ENCODE measurements around the gene VCP. TPM values are rescaled to one million over a fixed set of nuclear protein-coding genes. Genes with fewer than 3 reads are reported as not detected.
A peak's percentile ranks its signal among the peaks of the same experiment; 100 is the strongest.

Gene VCP
- total and polyA plus RNA-seq, 2 experiments from 2014 or later = 130 to 408 TPM

DNA sequence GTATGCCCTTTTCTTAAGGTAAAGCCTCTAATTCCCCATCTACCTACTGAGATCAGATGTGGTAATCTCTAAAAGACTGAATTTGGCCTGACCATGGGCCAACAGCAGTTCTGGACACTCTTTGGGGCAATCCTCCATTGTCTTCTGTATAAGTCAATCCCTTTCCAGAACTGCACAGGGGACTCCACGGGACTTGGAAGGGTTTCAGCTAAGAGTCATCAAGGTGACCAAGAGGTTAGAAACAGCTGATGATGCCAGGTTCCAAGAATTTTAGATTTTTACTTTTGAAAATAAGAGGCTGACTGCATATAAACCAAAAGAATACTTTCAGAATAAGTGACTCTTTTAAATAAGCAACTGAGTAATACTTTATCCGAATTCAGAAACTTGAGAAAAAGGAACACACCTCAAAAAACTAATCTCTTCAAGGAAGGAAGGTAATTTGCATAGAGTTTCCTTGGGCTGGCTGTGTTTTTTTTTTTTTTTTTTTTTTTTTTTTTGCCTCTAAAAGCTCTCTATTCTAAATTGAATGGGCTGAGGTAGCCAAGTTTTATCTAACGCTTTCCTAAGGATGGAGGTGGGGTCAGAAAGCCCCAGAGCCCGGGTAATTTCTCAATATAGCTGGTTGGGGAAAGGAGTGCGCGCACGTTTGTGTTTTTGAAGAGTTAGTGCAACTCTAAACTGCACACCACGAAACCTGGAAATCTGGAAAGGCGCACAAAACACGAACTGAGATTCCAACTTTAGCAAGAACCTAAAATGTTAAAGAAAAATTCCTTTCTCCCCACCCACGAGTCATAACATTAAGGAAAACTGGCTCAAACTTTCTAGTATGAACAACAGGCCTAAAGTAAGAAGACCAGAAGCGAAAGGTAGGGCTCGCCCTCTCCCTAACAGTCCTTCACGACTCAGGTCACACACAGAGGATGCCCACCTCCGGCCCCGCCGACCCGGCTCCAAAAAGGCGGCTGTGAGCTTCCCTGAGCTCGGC is 1.3 kb downstream of the VCP start:
- Mint-ChIP-seq H3K36me3 (ENCODE audit: low read depth) (peaks cover 80% of the 10 kb centered on the region), H3K4me3 (peak overlapping the region; percentile 98)
- peaks cover 29% of the 10 kb centered on the region for H3K36me3 ChIP-seq (ENCODE audit: insufficient read depth)

More for the DNA sequence above, 1.3 kb downstream of the VCP start:
- ATAC-seq (no peak), DNase-seq (ENCODE audit: low spot score) (no peak)
- Mint-ChIP-seq H3K4me1 (peaks cover 26% of the 10 kb centered on the region), H3K9me3 (0 out of 3 replicates have a peak, but pooled peaks cover 2% of the 10 kb centered on the region), H3K27me3 (ENCODE audit: insufficient read depth, low read depth, poor library complexity) (peaks cover 11% of the 10 kb centered on the region), H3K27ac (peak overlapping the region; percentile 98)
- Histone ChIP-seq H3K27me3 (ENCODE audit: insufficient read depth) (no peaks in the 10 kb centered on the region), H3K27ac (ENCODE audit: low read depth) (peak overlapping the region; percentile 85), H3K4me2 (peak overlapping the region; percentile 96), H3K79me2 (replicated peaks; ENCODE audit: insufficient read depth) (peaks cover 56% of the 10 kb centered on the region), H3F3A (replicated peaks; ENCODE audit: low read depth) (peaks cover 7% of the 10 kb centered on the region), H3K4me1 (ENCODE audit: insufficient read depth) (peaks cover 15% of the 10 kb centered on the region), H2AFZ (no peak overlapping the region), H3K9me2 (ENCODE audit: insufficient read depth) (no peaks in the 10 kb centered on the region), H4K20me1 (replicated peaks; ENCODE audit: insufficient read depth) (peaks cover 51% of the 10 kb centered on the region), H3K4me3 (peak overlapping the region; percentile 99)
- TF ChIP-seq CREB1 (CRISPR knock-in tag; IDR thresholded peaks at IDR 0.05; ENCODE audit: low read depth) (no peak), EZH2 (IDR thresholded peaks at IDR 0.05; ENCODE audit: low read depth, unreplicated experiment) (no peak)
- TF ChIP-seq, protein P1, sequence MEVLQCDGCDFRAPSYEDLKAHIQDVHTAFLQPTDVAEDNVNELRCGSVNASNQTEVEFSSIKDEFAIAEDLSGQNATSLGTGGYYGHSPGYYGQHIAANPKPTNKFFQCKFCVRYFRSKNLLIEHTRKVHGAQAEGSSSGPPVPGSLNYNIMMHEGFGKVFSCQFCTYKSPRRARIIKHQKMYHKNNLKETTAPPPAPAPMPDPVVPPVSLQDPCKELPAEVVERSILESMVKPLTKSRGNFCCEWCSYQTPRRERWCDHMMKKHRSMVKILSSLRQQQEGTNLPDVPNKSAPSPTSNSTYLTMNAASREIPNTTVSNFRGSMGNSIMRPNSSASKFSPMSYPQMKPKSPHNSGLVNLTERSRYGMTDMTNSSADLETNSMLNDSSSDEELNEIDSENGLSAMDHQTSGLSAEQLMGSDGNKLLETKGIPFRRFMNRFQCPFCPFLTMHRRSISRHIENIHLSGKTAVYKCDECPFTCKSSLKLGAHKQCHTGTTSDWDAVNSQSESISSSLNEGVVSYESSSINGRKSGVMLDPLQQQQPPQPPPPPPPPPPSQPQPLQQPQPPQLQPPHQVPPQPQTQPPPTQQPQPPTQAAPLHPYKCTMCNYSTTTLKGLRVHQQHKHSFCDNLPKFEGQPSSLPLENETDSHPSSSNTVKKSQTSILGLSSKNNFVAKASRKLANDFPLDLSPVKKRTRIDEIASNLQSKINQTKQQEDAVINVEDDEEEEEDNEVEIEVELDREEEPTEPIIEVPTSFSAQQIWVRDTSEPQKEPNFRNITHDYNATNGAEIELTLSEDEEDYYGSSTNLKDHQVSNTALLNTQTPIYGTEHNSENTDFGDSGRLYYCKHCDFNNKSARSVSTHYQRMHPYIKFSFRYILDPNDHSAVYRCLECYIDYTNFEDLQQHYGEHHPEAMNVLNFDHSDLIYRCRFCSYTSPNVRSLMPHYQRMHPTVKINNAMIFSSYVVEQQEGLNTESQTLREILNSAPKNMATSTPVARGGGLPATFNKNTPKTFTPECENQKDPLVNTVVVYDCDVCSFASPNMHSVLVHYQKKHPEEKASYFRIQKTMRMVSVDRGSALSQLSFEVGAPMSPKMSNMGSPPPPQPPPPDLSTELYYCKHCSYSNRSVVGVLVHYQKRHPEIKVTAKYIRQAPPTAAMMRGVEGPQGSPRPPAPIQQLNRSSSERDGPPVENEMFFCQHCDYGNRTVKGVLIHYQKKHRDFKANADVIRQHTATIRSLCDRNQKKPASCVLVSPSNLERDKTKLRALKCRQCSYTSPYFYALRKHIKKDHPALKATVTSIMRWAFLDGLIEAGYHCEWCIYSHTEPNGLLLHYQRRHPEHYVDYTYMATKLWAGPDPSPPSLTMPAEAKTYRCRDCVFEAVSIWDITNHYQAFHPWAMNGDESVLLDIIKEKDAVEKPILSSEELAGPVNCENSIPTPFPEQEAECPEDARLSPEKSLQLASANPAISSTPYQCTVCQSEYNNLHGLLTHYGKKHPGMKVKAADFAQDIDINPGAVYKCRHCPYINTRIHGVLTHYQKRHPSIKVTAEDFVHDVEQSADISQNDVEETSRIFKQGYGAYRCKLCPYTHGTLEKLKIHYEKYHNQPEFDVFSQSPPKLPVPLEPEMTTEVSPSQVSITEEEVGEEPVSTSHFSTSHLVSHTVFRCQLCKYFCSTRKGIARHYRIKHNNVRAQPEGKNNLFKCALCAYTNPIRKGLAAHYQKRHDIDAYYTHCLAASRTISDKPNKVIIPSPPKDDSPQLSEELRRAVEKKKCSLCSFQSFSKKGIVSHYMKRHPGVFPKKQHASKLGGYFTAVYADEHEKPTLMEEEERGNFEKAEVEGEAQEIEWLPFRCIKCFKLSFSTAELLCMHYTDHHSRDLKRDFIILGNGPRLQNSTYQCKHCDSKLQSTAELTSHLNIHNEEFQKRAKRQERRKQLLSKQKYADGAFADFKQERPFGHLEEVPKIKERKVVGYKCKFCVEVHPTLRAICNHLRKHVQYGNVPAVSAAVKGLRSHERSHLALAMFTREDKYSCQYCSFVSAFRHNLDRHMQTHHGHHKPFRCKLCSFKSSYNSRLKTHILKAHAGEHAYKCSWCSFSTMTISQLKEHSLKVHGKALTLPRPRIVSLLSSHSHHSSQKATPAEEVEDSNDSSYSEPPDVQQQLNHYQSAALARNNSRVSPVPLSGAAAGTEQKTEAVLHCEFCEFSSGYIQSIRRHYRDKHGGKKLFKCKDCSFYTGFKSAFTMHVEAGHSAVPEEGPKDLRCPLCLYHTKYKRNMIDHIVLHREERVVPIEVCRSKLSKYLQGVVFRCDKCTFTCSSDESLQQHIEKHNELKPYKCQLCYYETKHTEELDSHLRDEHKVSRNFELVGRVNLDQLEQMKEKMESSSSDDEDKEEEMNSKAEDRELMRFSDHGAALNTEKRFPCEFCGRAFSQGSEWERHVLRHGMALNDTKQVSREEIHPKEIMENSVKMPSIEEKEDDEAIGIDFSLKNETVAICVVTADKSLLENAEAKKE (CRISPR knock-in tag; IDR thresholded peaks at IDR 0.05) = no peak
